HUES48 (cell line): Measurements from ENCODE around the gene RRP1B.
"Not testable (repeated sequence)": the region's sequence is repeated elsewhere in the genome, so short reads cannot be mapped to it uniquely, and the experiment has no call there.

ENCODE experiments used
- H3K27ac ChIP-seq: one replicate; pipeline ENCODE4 v1.7.0; 2013; ENCODE audit warnings: low read depth, low read length, inconsistent platforms
- H3K27me3 ChIP-seq: 2 replicates; pipeline ENCODE4 v1.6.1; 2013; ENCODE audit warnings: mild to moderate bottlenecking, low read length; ENCODE audit not compliant: control insufficient read depth, insufficient read depth
- H3K36me3 ChIP-seq: 2 replicates; pipeline ENCODE4 v1.6.1; 2013; ENCODE audit warnings: low read length; ENCODE audit not compliant: control insufficient read depth, insufficient read depth
- H3K4me1 ChIP-seq: 2 replicates; pipeline ENCODE4 v1.6.1; 2013; ENCODE audit warnings: mild to moderate bottlenecking, low read length; ENCODE audit not compliant: control insufficient read depth, insufficient read depth
- H3K4me3 ChIP-seq: 2 replicates; pipeline ENCODE4 v1.5.1; 2013; ENCODE audit warnings: mild to moderate bottlenecking, low read depth, low read length
- H3K9ac ChIP-seq: 2 replicates; pipeline ENCODE4 v1.6.1; 2013; ENCODE audit warnings: mild to moderate bottlenecking, low read depth, low read length, moderate library complexity
- H3K9me3 ChIP-seq: 2 replicates; pipeline ENCODE4 v1.6.1; 2013; ENCODE audit warnings: low read length; ENCODE audit not compliant: control insufficient read depth, insufficient read depth

Gene RRP1B

GRCh38 chr21:43675871-43676270 lies 16.5 kb downstream of the RRP1B start:
- H3K9ac ChIP-seq: no peak overlapping the region
- no peaks in the 10 kb centered on the region for H3K9me3 ChIP-seq
- no peak overlapping the region for H3K27ac ChIP-seq
- H3K4me1 ChIP-seq: peaks cover 14% of the 10 kb centered on the region; the same call in 1 of the 2 replicates
- no peak overlapping the region for H3K4me3 ChIP-seq
- no peaks in the 10 kb centered on the region for H3K27me3 ChIP-seq
- H3K36me3 ChIP-seq: peaks cover 81% of the 10 kb centered on the region

- Histone ChIP-seq H3K4me3 (no peak overlapping the region), H3K36me3 (peaks cover 77% of the 10 kb centered on the region), H3K9ac (no peak overlapping the region), H3K27me3 (no peaks in the 10 kb centered on the region), H3K9me3 (no peaks in the 10 kb centered on the region), H3K4me1 (peaks cover 14% of the 10 kb centered on the region; the same call in 1 of the 2 replicates), H3K27ac (no peak overlapping the region)
Measured at GRCh38 chr21:43676391-43676790, 17.0 kb downstream of the RRP1B start.

GRCh38 chr21:43679951-43680350 lies 20.6 kb downstream of the RRP1B start:
- H3K4me1 ChIP-seq: no peaks in the 10 kb centered on the region

GRCh38 chr21:43680421-43680820 lies 21.1 kb downstream of the RRP1B start:
- peaks cover 87% of the 10 kb centered on the region for H3K36me3 ChIP-seq
- not testable (repeated sequence) for H3K27ac ChIP-seq, H3K4me1 ChIP-seq, H3K4me3 ChIP-seq, H3K9ac ChIP-seq, H3K27me3 ChIP-seq, H3K9me3 ChIP-seq

More at GRCh38 chr21:43679951-43680350, 20.6 kb downstream of the RRP1B start:
- Histone ChIP-seq H3K4me3 (no peak overlapping the region), H3K9me3 (no peaks in the 10 kb centered on the region), H3K27me3 (no peaks in the 10 kb centered on the region), H3K36me3 (peaks cover 87% of the 10 kb centered on the region), H3K9ac (no peak overlapping the region), H3K27ac (no peak overlapping the region)

GRCh38 chr21:43681650-43682049 lies 22.3 kb downstream of the RRP1B start:
- no peaks in the 10 kb centered on the region for H3K27me3 ChIP-seq
- H3K4me1 ChIP-seq: no peaks in the 10 kb centered on the region
- H3K27ac ChIP-seq: no peak overlapping the region
- H3K9ac ChIP-seq: no peak overlapping the region
- H3K9me3 ChIP-seq: no peaks in the 10 kb centered on the region
- H3K4me3 ChIP-seq: no peak overlapping the region
- peaks cover 88% of the 10 kb centered on the region for H3K36me3 ChIP-seq

- Histone ChIP-seq H3K36me3 (peaks cover 92% of the 10 kb centered on the region), H3K27me3 (no peaks in the 10 kb centered on the region), H3K4me1 (no peaks in the 10 kb centered on the region)
Measured at GRCh38 chr21:43684424-43684823, 25.1 kb downstream of the RRP1B start.

GRCh38 chr21:43686811-43687565 lies 27.6 kb downstream of the RRP1B start:
- Histone ChIP-seq H3K36me3 (peaks cover 96% of the 10 kb centered on the region), H3K9me3 (no peaks in the 10 kb centered on the region), H3K27me3 (no peaks in the 10 kb centered on the region), H3K9ac (no peak overlapping the region), H3K4me3 (no peak overlapping the region), H3K4me1 (no peaks in the 10 kb centered on the region), H3K27ac (no peak overlapping the region)

More at GRCh38 chr21:43684424-43684823, 25.1 kb downstream of the RRP1B start:
- no peaks in the 10 kb centered on the region for H3K9me3 ChIP-seq
- no peak overlapping the region for H3K9ac ChIP-seq
- H3K27ac ChIP-seq: no peak overlapping the region
- H3K4me3 ChIP-seq: no peak overlapping the region

- no peaks in the 10 kb centered on the region for H3K9me3 ChIP-seq
- H3K36me3 ChIP-seq: peaks cover 96% of the 10 kb centered on the region
- no peak overlapping the region for H3K9ac ChIP-seq
- no peaks in the 10 kb centered on the region for H3K27me3 ChIP-seq
- H3K27ac ChIP-seq: no peak overlapping the region
- no peaks in the 10 kb centered on the region for H3K4me1 ChIP-seq
- H3K4me3 ChIP-seq: no peak overlapping the region
Measured at GRCh38 chr21:43687566-43688399, 28.4 kb downstream of the RRP1B start.

- H3K36me3 ChIP-seq: peaks cover 98% of the 10 kb centered on the region
- no peaks in the 10 kb centered on the region for H3K9me3 ChIP-seq
- no peak overlapping the region for H3K9ac ChIP-seq
- H3K4me3 ChIP-seq: no peak overlapping the region
- no peaks in the 10 kb centered on the region for H3K4me1 ChIP-seq
- H3K27ac ChIP-seq: no peak overlapping the region
- H3K27me3 ChIP-seq: no peaks in the 10 kb centered on the region
Measured at GRCh38 chr21:43688906-43689305, 29.5 kb downstream of the RRP1B start.

- Histone ChIP-seq H3K36me3 (peaks cover 98% of the 10 kb centered on the region), H3K9me3 (no peaks in the 10 kb centered on the region)
Measured at GRCh38 chr21:43689556-43690337, 30.4 kb downstream of the RRP1B start.

More at GRCh38 chr21:43689556-43690337, 30.4 kb downstream of the RRP1B start:
- no peak overlapping the region for H3K27ac ChIP-seq
- no peaks in the 10 kb centered on the region for H3K27me3 ChIP-seq
- H3K9ac ChIP-seq: no peak overlapping the region
- no peak overlapping the region for H3K4me3 ChIP-seq
- no peaks in the 10 kb centered on the region for H3K4me1 ChIP-seq
